DND-41 (cell line): ENCODE data around the gene SCG5.

ENCODE experiments used
- CTCF ChIP-seq: IDR thresholded peaks from 2 replicates; pipeline ENCODE4 v1.5.1; 2012; ENCODE audit warnings: borderline replicate concordance, low read length, moderate library complexity, mild to moderate bottlenecking; ENCODE audit not compliant: poor library complexity, severe bottlenecking; ENCODE audit errors: extremely low read depth
- EZH2 ChIP-seq: IDR thresholded peaks from 3 replicates; pipeline ENCODE4 v1.6.1; 2012; ENCODE audit warnings: borderline replicate concordance, low read depth, mild to moderate bottlenecking, moderate library complexity, low read length, inconsistent platforms; ENCODE audit not compliant: severe bottlenecking

- TF ChIP-seq EZH2, result no peak
- TF ChIP-seq CTCF, result no peak
Observed at GRCh38 chr15:32738666-32739065, 97.2 kb downstream of the SCG5 start.
